Hepatocyte (in vitro differentiated cells): ENCODE measurements around the gene DCUN1D2.

Experiments used
- CTCF ChIP-seq: fragments of 200-600 bp; sonication (generic); IDR thresholded peaks from 2 replicates; pipeline ENCODE4 v1.5.1; 2016; ENCODE audit warnings: antibody characterized with exemption, mild to moderate bottlenecking; ENCODE audit not compliant: poor library complexity
- EZH2 ChIP-seq: fragments of 200-600 bp; sonication (generic); IDR thresholded peaks from 2 replicates; pipeline ENCODE4 v1.6.1; 2016; ENCODE audit warnings: antibody characterized with exemption, mild to moderate bottlenecking, borderline replicate concordance
- EZH2phosphoT487 ChIP-seq: fragments of 200-600 bp; sonication (generic); IDR thresholded peaks from one replicate; pipeline ENCODE4 v1.6.1; 2018; ENCODE audit warnings: antibody characterized with exemption, mild to moderate bottlenecking, low read depth, moderate library complexity; ENCODE audit not compliant: unreplicated experiment, severe bottlenecking

- TF ChIP-seq CTCF (no peak), EZH2 (no peak), EZH2phosphoT487 (no peak)
These were observed 1.4 kb downstream of the DCUN1D2 start for GRCh38 chr13:113489171-113489548.
